Measurements from ENCODE around the gene IER3IP1.
"Not testable (repeated sequence)": the region's sequence is repeated elsewhere in the genome, so short reads cannot be mapped to it uniquely, and the experiment has no call there.

The IER3IP1 gene, protein sequence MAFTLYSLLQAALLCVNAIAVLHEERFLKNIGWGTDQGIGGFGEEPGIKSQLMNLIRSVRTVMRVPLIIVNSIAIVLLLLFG

GRCh38 chr18:47175898-47176575 lies at the start of gene IER3IP1:
Gene IER3IP1, minus strand, starts transcription at chr18:47176364. Its CDS starts 87 bp downstream, at chr18:47176277.
- peak; percentile 93 for DNase-seq (ENCODE audit: low spot score)

DNA sequence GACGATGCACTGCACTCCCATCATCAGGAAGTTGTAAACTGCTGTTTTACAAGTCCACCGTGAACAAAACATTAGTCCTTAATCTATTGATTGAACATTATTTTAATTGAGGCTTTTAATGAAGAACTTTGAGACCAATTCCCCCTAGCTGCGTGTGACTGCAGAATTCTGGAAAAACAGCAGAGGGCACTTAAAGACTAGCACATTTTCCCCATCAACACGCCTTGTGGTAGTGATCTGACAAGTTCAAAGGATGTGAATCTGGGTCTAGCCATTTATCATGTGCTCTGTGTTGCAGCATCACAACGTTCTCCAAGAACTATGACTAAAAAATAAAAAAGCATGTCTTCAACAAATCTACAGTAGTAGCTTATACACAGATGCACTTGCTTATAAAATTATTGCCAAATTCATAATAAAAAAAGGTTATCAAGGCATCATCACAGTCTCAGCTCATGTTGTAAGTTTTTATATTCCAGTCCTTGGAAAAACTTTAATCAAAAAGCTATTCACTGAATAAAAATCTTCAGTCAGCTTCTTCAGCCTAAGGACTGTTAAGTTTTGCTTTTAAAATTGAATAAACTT lies 39.5 kb upstream of the IER3IP1 start:
- DNase-seq (ENCODE audit: low spot score): peak; percentile 37

- DNase-seq (ENCODE audit: low spot score): no peak
Measured at GRCh38 chr18:47209171-47209570, 33.0 kb upstream of the IER3IP1 start.

DNA sequence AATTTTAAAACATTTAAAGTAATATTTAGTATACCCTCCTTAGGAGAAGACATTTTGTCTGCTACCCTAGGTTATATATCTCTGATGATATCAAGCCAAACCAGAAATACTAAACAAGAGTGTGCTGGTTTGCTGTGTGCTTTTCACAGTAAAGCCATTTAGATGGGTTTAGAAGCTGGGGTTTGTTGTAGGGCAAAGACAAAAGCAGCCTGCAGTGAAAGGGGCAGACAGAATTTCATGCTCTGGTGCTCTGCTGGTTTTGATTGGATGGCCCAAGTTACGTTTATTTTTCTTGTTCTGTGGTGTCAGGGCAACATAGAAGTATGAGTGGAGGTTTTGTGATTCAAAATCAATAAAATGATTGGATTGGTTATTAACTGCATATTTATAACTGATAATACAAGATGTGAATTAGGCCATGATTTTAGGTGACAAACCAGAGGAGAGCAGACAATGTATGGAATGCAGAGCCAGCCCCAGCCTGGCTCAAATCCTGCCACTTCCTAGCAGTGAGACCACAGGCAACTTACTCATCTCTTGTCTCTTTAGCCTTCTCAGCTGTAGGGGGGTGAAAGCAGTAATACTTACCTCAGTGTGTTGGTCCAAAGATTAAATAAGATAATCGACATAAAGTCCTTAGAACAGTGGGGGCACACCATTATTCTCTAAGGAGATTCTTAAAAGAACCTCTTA lies 30.9 kb upstream of the IER3IP1 start:
- DNase-seq (ENCODE audit: low spot score): no peak

- peak; percentile 47 for DNase-seq (ENCODE audit: low spot score)
Measured at GRCh38 chr18:47204908-47205522, 28.9 kb upstream of the IER3IP1 start.

- no peak for DNase-seq (ENCODE audit: low spot score)
Measured at GRCh38 chr18:47203626-47204464, 27.7 kb upstream of the IER3IP1 start.

- not testable (repeated sequence) for DNase-seq (ENCODE audit: low spot score)
Measured at GRCh38 chr18:47195961-47196360, 19.8 kb upstream of the IER3IP1 start.

GRCh38 chr18:47191961-47192360 lies 15.8 kb upstream of the IER3IP1 start:
- DNase-seq (ENCODE audit: low spot score): no peak

GRCh38 chr18:47187721-47188120 lies 11.6 kb upstream of the IER3IP1 start:
- DNase-seq (ENCODE audit: low spot score): no peak

- peak; percentile 9 for DNase-seq (ENCODE audit: low spot score)
Measured at GRCh38 chr18:47184419-47185050, 8.4 kb upstream of the IER3IP1 start.

DNA sequence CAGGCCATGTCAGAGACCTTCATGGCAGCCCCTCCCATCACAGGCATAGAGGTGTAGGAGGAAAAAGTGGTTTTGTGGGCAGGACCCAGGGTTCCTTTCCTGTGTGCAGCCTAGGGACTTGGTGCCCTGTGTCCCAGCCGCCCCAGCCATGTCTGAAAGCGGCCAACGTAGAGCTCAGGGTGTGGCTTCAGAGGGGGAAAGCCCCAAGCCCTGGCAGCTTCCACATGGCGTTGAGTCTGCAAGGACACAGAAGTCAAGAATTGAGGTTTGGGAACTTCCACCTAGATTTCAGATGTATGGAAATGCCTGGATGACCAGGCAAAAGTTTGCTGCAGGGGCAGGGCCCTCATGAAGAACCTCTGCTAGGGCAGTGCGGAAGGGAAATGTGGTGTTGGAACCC lies 6.0 kb upstream of the IER3IP1 start:
- DNase-seq (ENCODE audit: low spot score): not testable (repeated sequence)

- no peak for DNase-seq (ENCODE audit: low spot score)
Measured at GRCh38 chr18:47180765-47181164, 4.6 kb upstream of the IER3IP1 start.

DNA sequence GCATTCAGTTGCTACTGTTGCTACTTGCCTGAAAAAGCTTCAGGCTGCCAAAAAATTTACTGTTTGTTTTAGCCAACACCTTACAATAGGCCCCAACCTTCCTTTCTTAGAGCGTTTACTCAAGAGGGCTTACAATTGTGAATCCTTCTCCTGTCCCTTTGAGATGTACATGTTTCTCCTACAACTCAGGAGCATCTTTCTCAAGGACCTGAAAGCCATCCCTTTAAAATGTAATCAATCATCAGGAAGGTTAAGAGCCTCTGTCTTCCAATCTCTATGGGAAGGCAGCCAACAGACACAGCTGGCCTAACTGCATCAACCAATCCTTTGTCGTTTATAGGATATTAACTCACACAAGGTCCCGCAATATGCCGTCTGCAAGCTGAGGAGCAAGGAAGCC lies 3.4 kb upstream of the IER3IP1 start:
- DNase-seq (ENCODE audit: low spot score): no peak

DNA sequence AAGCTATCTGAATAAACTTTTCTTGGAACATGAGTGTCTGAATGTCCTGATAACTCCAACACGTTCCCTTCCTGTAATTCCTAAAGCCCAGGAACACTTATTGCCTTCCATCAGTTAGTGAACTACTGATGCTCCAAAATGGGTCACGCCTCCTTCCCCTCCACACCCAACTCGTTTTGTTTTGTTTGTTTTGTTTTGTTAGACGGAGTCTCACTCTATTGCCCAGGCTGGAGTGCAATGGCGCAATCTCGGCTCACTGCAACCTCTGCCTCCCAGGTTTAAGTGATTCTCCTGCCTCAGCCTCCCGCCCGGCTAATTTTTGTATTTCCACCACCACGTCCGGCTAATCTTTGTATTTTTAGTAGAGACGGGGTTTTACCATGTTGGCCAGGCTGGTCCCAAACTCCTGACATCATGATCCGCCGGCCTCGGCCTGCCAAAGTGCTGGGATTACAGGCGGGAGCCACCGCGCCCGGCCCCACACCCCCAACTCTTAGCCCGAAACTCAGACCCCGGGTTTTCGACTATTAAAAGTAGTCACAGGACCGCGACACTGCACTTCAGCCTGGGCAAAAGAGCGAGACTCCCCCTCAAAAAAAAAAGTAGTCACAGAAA lies 774 bp downstream of the IER3IP1 start:
- peak; percentile 12 for DNase-seq (ENCODE audit: low spot score)

- DNase-seq (ENCODE audit: low spot score): no peak
Measured at GRCh38 chr18:47174545-47175116, 1.5 kb downstream of the IER3IP1 start.

DNA sequence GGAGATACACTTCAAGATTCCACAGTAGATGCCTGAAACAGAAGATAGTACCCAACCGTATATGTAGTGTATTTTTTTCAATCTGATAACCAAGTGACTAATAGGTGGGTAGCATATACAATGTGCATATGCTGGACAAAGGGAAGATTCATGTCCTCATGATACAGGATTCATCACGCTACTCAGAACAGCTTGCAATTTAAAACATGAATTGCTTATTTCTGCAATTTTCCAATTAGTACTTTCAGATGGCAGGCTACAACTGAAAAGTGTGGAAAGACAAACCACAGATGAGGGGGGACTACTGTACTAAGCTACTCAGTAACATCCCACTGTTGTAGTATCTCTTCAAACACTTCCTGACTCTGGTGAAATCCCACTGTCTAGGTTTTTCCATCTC lies 3.7 kb downstream of the IER3IP1 start:
- no peak for DNase-seq (ENCODE audit: low spot score)

- DNase-seq (ENCODE audit: low spot score): no peak
Measured at GRCh38 chr18:47168913-47169312, 7.3 kb downstream of the IER3IP1 start.

DNA sequence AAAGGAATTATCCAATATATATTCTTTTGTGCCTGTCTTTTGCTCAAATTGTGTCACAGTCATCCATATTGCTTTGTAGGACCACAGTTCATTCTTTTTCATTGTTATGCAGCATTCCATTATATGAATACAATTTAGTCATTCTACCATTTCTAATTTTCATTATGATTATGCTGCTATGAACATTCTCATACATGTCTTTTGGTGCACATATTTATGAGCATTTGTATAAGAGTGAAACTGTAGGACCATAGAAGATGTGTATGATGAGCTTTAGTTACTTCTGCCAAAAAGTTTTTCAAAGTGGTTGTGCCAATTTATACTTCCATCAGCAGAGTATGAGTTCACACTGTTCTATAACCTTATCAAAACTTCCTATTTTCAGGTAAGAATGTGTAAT lies 7.7 kb downstream of the IER3IP1 start:
- DNase-seq (ENCODE audit: low spot score): no peak

DNA sequence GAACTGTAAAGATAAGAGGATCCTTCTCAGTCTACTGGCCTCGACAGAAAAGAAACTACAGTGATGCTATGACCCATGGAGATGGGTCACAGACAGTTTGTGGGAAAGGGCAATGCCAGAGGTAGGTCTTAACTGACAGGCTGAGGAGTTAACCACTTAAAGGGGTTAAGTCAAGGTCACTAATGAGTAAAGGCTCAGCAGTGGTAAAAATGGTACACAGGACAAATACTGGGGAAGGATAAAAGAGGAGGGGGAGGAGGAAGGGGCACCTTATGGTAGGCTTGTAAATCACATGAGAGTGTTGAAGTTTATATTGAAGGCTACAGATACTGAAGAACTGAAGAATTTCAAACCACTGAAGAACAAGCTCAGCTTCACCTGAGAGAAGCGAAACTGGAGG lies 9.9 kb downstream of the IER3IP1 start:
- no peak for DNase-seq (ENCODE audit: low spot score)

DNA sequence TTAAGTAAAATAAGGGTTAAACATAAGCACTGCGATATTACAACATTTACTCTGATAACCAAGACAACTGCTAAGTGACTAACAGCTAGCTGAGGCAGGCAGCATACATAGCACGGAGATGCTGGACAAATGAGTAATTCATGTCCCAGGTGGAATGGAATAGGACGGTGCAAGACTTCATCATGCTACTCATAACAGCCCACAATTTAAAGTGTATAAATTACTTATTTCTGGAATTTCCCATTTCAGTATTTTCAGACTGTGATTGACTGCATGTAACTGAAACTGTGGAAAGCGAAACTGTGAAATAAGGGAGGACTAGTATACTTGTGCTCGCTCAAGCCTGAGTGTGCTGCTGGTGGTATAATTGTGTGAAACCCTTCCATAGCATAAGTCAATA lies 12.9 kb downstream of the IER3IP1 start:
- DNase-seq (ENCODE audit: low spot score): peak; percentile 25

- DNase-seq (ENCODE audit: low spot score): no peak
Measured at GRCh38 chr18:47160256-47160655, 15.9 kb downstream of the IER3IP1 start.
